PFSK-1 (cell line): ENCODE results near the gene FARS2.

Experiments used
- FOXP2 ChIP-seq: optimal IDR thresholded peaks from 2 replicates; pipeline ENCODE3; 2011; ENCODE audit warnings: borderline replicate concordance, control low read depth, inconsistent platforms; ENCODE audit not compliant: insufficient read depth; ENCODE audit errors: extremely low read length, extremely low read depth
- POLR2AphosphoS5 ChIP-seq: IDR thresholded peaks from 2 replicates; pipeline ENCODE4 v1.6.1; 2012; ENCODE audit warnings: low read depth, mild to moderate bottlenecking, control low read depth, low read length, moderate library complexity
- REST ChIP-seq, 2 experiments: IDR thresholded peaks; 2 replicates each; pipeline versions ENCODE4 v1.6.1 to v1.8.0; 2011 to 2012; ENCODE audit warnings: low read depth in 2 of 2, low read length in 2 of 2, control low read depth in 1 of 2, inconsistent platforms in 1 of 2, mild to moderate bottlenecking in 1 of 2, moderate library complexity in 1 of 2; ENCODE audit not compliant: insufficient read depth in 1 of 2
- SIN3A ChIP-seq: IDR thresholded peaks from 2 replicates; pipeline ENCODE4 v1.6.1; 2012; ENCODE audit warnings: mild to moderate bottlenecking, low read length, moderate library complexity, borderline replicate concordance; ENCODE audit not compliant: insufficient read depth
- TAF1 ChIP-seq: IDR thresholded peaks from 2 replicates; pipeline ENCODE4 v1.6.1; 2012; ENCODE audit warnings: low read length, control low read depth, borderline replicate concordance; ENCODE audit not compliant: insufficient read depth

FARS2 gene

DNA sequence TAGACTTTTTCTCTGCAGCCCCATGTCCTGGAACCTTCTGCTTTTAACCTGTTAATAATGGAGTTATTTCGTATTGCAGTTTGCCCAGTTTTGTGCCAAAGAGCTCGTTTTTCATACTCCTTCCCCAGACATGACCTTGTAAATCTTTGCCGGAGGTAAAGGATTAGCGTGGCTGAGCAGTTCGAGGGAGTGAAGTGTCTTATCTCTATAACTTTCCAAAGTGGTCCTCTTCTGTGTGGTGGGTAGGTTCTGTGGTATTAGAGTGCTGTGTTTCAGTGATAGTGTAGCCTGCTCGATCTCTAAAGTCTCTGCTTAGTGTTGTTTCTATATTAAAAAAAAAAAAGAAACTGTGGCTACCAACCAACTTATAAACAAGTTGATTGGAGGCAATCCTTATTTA lies 67.5 kb downstream of the FARS2 start:
- no peak for TF ChIP-seq SIN3A
- TF ChIP-seq TAF1, result no peak
- TF ChIP-seq FOXP2, result no peak
- no peak for TF ChIP-seq REST (IDR thresholded peaks at IDR 0.05; ENCODE audit: insufficient read depth in 1 of 2, low read depth in 2 of 2, low read length in 2 of 2)
- no peak for TF ChIP-seq POLR2AphosphoS5

- no peak for TF ChIP-seq SIN3A
- TF ChIP-seq POLR2AphosphoS5, result no peak
- TF ChIP-seq TAF1, result no peak
- TF ChIP-seq REST (IDR thresholded peaks at IDR 0.05; ENCODE audit: insufficient read depth in 1 of 2, low read depth in 2 of 2, low read length in 2 of 2), result no peak
- TF ChIP-seq FOXP2, result no peak
Observed at GRCh38 chr6:5331845-5332442, 70.6 kb downstream of the FARS2 start.

- TF ChIP-seq FOXP2 (no peak), REST (IDR thresholded peaks at IDR 0.05; ENCODE audit: insufficient read depth in 1 of 2, low read depth in 2 of 2, low read length in 2 of 2) (no peak), TAF1 (no peak), POLR2AphosphoS5 (no peak), SIN3A (no peak)
Observed at GRCh38 chr6:5333658-5334057, 72.3 kb downstream of the FARS2 start.

DNA sequence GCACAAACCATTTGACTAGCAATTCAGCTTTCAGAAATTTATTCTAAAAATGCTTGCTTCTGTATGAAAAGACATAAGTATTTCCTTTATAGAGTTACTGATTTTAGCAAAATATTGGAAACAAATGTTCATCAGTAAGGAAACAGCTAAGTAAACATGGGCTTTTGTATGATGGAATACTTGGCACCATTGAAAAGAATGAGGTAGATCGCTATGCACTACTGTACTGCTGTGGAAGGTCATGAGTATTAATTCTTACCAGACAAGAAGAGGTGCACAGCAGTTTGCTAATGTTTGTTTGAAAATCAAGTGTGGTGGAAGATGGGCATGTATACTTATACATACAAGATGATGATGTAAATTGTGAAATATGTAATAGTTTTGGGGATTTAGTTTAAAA lies 73.0 kb downstream of the FARS2 start:
- TF ChIP-seq POLR2AphosphoS5, result no peak
- no peak for TF ChIP-seq SIN3A
- TF ChIP-seq FOXP2, result no peak
- no peak for TF ChIP-seq REST (IDR thresholded peaks at IDR 0.05; ENCODE audit: insufficient read depth in 1 of 2, low read depth in 2 of 2, low read length in 2 of 2)
- no peak for TF ChIP-seq TAF1

GRCh38 chr6:5335020-5335419 lies 73.7 kb downstream of the FARS2 start:
- no peak for TF ChIP-seq FOXP2
- no peak for TF ChIP-seq POLR2AphosphoS5
- no peak for TF ChIP-seq SIN3A
- no peak for TF ChIP-seq REST (IDR thresholded peaks at IDR 0.05; ENCODE audit: insufficient read depth in 1 of 2, low read depth in 2 of 2, low read length in 2 of 2)
- no peak for TF ChIP-seq TAF1
